ENCODE results near the gene IL1RAPL1.

IL1RAPL1 gene

GRCh38 chrX:29530501-29530900 is 943.3 kb downstream of the IL1RAPL1 start:
- ATAC-seq (no peak), DNase-seq (ENCODE audit: low spot score in 2 of 2) (no peak)
- Mint-ChIP-seq H3K36me3 (no peaks in the 10 kb centered on the region), H3K9me3 (peaks cover 10% of the 10 kb centered on the region), H3K4me1 (no peaks in the 10 kb centered on the region), H3K27ac (no peak overlapping the region), H3K4me3 (no peak overlapping the region)

GRCh38 chrX:29531336-29531735 is 944.1 kb downstream of the IL1RAPL1 start:
- no peak overlapping the region for H3K27ac Mint-ChIP-seq
- H3K4me1 Mint-ChIP-seq: no peaks in the 10 kb centered on the region
- peaks cover 9% of the 10 kb centered on the region for H3K9me3 Mint-ChIP-seq
- H3K36me3 Mint-ChIP-seq: no peaks in the 10 kb centered on the region
- no peak for ATAC-seq
- DNase-seq (ENCODE audit: low spot score in 2 of 2): no peak
- no peak overlapping the region for H3K4me3 Mint-ChIP-seq

- Mint-ChIP-seq H3K9me3 (peaks cover 7% of the 10 kb centered on the region), H3K4me3 (no peak overlapping the region), H3K27ac (no peak overlapping the region), H3K4me1 (no peaks in the 10 kb centered on the region), H3K36me3 (no peaks in the 10 kb centered on the region)
- no peak for DNase-seq (ENCODE audit: low spot score in 2 of 2)
- no peak for ATAC-seq
These were observed 948.2 kb downstream of the IL1RAPL1 start for GRCh38 chrX:29535212-29536162.

- no peak for DNase-seq (ENCODE audit: low spot score in 2 of 2)
- Mint-ChIP-seq H3K9me3 (peaks cover 11% of the 10 kb centered on the region), H3K4me1 (no peaks in the 10 kb centered on the region), H3K27ac (no peak overlapping the region), H3K4me3 (no peak overlapping the region), H3K36me3 (no peaks in the 10 kb centered on the region)
- ATAC-seq: no peak
These were observed 953.8 kb downstream of the IL1RAPL1 start for GRCh38 chrX:29541038-29541437.

GRCh38 chrX:29542152-29542551 is 954.9 kb downstream of the IL1RAPL1 start:
- no peaks in the 10 kb centered on the region for H3K4me1 Mint-ChIP-seq
- H3K27ac Mint-ChIP-seq: no peak overlapping the region
- no peak for DNase-seq (ENCODE audit: low spot score in 2 of 2)
- no peaks in the 10 kb centered on the region for H3K36me3 Mint-ChIP-seq
- H3K4me3 Mint-ChIP-seq: no peak overlapping the region
- H3K9me3 Mint-ChIP-seq: peaks cover 11% of the 10 kb centered on the region
- no peak for ATAC-seq

GRCh38 chrX:29545878-29546277 is 958.6 kb downstream of the IL1RAPL1 start:
- DNase-seq (ENCODE audit: low spot score in 2 of 2) (no peak), ATAC-seq (no peak)
- H3K36me3 Mint-ChIP-seq: no peaks in the 10 kb centered on the region
- H3K9me3 Mint-ChIP-seq: peaks cover 8% of the 10 kb centered on the region
- H3K27ac Mint-ChIP-seq: no peak overlapping the region
- H3K4me3 Mint-ChIP-seq: no peak overlapping the region
- H3K4me1 Mint-ChIP-seq: no peaks in the 10 kb centered on the region

- no peak for ATAC-seq
- H3K36me3 Mint-ChIP-seq: no peaks in the 10 kb centered on the region
These were observed 960.6 kb downstream of the IL1RAPL1 start for GRCh38 chrX:29547877-29548276.

GRCh38 chrX:29553542-29553941 is 966.3 kb downstream of the IL1RAPL1 start:
- no peaks in the 10 kb centered on the region for H3K4me1 Mint-ChIP-seq

More at GRCh38 chrX:29547877-29548276, 960.6 kb downstream of the IL1RAPL1 start:
- no peaks in the 10 kb centered on the region for H3K4me1 Mint-ChIP-seq
- H3K9me3 Mint-ChIP-seq: peaks cover 8% of the 10 kb centered on the region
- no peak overlapping the region for H3K4me3 Mint-ChIP-seq
- DNase-seq (ENCODE audit: low spot score in 2 of 2): no peak
- H3K27ac Mint-ChIP-seq: no peak overlapping the region

GRCh38 chrX:29555465-29556091 is 968.3 kb downstream of the IL1RAPL1 start:
- Mint-ChIP-seq H3K27ac (no peak overlapping the region), H3K9me3 (peaks cover 6% of the 10 kb centered on the region), H3K36me3 (no peaks in the 10 kb centered on the region), H3K4me3 (no peak overlapping the region), H3K4me1 (no peaks in the 10 kb centered on the region)
- no peak for ATAC-seq
- DNase-seq (ENCODE audit: low spot score in 2 of 2): no peak

More at GRCh38 chrX:29553542-29553941, 966.3 kb downstream of the IL1RAPL1 start:
- H3K9me3 Mint-ChIP-seq: no peaks in the 10 kb centered on the region
- ATAC-seq (no peak), DNase-seq (ENCODE audit: low spot score in 2 of 2) (no peak)
- H3K27ac Mint-ChIP-seq: no peak overlapping the region
- H3K4me3 Mint-ChIP-seq: no peak overlapping the region
- H3K36me3 Mint-ChIP-seq: no peaks in the 10 kb centered on the region

GRCh38 chrX:29560065-29560464 is 972.8 kb downstream of the IL1RAPL1 start:
- H3K4me1 Mint-ChIP-seq: no peaks in the 10 kb centered on the region
- no peaks in the 10 kb centered on the region for H3K36me3 Mint-ChIP-seq

GRCh38 chrX:29561417-29561816 is 974.2 kb downstream of the IL1RAPL1 start:
- no peak for ATAC-seq
- Mint-ChIP-seq H3K36me3 (no peaks in the 10 kb centered on the region), H3K9me3 (peaks cover 9% of the 10 kb centered on the region), H3K4me3 (no peak overlapping the region), H3K4me1 (no peaks in the 10 kb centered on the region), H3K27ac (no peak overlapping the region)
- no peak for DNase-seq (ENCODE audit: low spot score in 2 of 2)

More at GRCh38 chrX:29560065-29560464, 972.8 kb downstream of the IL1RAPL1 start:
- Mint-ChIP-seq H3K27ac (no peak overlapping the region), H3K9me3 (peaks cover 9% of the 10 kb centered on the region), H3K4me3 (no peak overlapping the region)
- ATAC-seq (no peak), DNase-seq (ENCODE audit: low spot score in 2 of 2) (no peak)

- no peak overlapping the region for H3K27ac Mint-ChIP-seq
- H3K4me1 Mint-ChIP-seq: no peaks in the 10 kb centered on the region
- no peak overlapping the region for H3K4me3 Mint-ChIP-seq
- ATAC-seq: no peak
- no peak for DNase-seq (ENCODE audit: low spot score in 2 of 2)
- H3K9me3 Mint-ChIP-seq: peaks cover 18% of the 10 kb centered on the region
- no peaks in the 10 kb centered on the region for H3K36me3 Mint-ChIP-seq
These were observed 993.3 kb downstream of the IL1RAPL1 start for GRCh38 chrX:29580560-29580959.

GRCh38 chrX:29581223-29581622 is 994.0 kb downstream of the IL1RAPL1 start:
- Mint-ChIP-seq H3K4me3 (no peak overlapping the region), H3K36me3 (no peaks in the 10 kb centered on the region), H3K9me3 (peaks cover 18% of the 10 kb centered on the region), H3K27ac (no peak overlapping the region), H3K4me1 (no peaks in the 10 kb centered on the region)
- no peak for DNase-seq (ENCODE audit: low spot score in 2 of 2)
- no peak for ATAC-seq

GRCh38 chrX:29587107-29587506 is 999.9 kb downstream of the IL1RAPL1 start:
- no peak overlapping the region for H3K4me3 Mint-ChIP-seq
- no peak for ATAC-seq
- H3K27ac Mint-ChIP-seq: no peak overlapping the region
- DNase-seq (ENCODE audit: low spot score in 2 of 2): no peak
- H3K36me3 Mint-ChIP-seq: no peaks in the 10 kb centered on the region
- peaks cover 5% of the 10 kb centered on the region for H3K9me3 Mint-ChIP-seq
- H3K4me1 Mint-ChIP-seq: no peaks in the 10 kb centered on the region

- ATAC-seq (no peak), DNase-seq (ENCODE audit: low spot score in 2 of 2) (no peak)
- Mint-ChIP-seq H3K27ac (no peak overlapping the region), H3K4me1 (no peaks in the 10 kb centered on the region), H3K36me3 (no peaks in the 10 kb centered on the region), H3K9me3 (peaks cover 5% of the 10 kb centered on the region), H3K4me3 (no peak overlapping the region)
These were observed 1003.7 kb downstream of the IL1RAPL1 start for GRCh38 chrX:29590921-29591320.

- H3K4me3 Mint-ChIP-seq: no peak overlapping the region
- DNase-seq (ENCODE audit: low spot score in 2 of 2) (no peak), ATAC-seq (no peak)
- no peaks in the 10 kb centered on the region for H3K36me3 Mint-ChIP-seq
- no peak overlapping the region for H3K27ac Mint-ChIP-seq
- H3K9me3 Mint-ChIP-seq: peaks cover 4% of the 10 kb centered on the region
- no peaks in the 10 kb centered on the region for H3K4me1 Mint-ChIP-seq
These were observed 1017.1 kb downstream of the IL1RAPL1 start for GRCh38 chrX:29604381-29604780.
